H1 (cell line): ENCODE results near the gene KLF7. TPM values are rescaled to one million over a fixed set of nuclear protein-coding genes. Genes with fewer than 3 reads are reported as not detected.

Experiments
- CEBPB ChIP-seq: IDR thresholded peaks from 2 replicates; pipeline ENCODE4 v1.6.1; 2012; ENCODE audit warnings: low read depth, low read length
- RAD21 ChIP-seq, 2 experiments: IDR thresholded peaks in 1 of 2; conservative IDR thresholded peaks in 1 of 2; 2 replicates each; pipeline ENCODE4 v1.6.1; 2011; ENCODE audit warnings: low read depth in 2 of 2, low read length in 2 of 2, improper control_type of control experiment in 1 of 2, inconsistent platforms in 1 of 2, mild to moderate bottlenecking in 1 of 2, moderate library complexity in 1 of 2
- polyA plus RNA-seq, 7 experiments: library from polyadenylated mRNA; depleted of rRNA in 3 of 7; stranded (reverse) in 5 of 7; unstranded in 2 of 7; fragments of >200 nt in 5 of 7; fragments of 200-250 nt in 2 of 7; gene quantifications; 1 replicate in 5 of 7; 2 replicates in 1 of 7; 4 replicates in 1 of 7; pipeline versions ENCODE4 v1.2.1 to v1.2.3, GENCODE V29; 2011 to 2013; ENCODE audit warnings: missing spikeins in 2 of 7, mixed read lengths in 2 of 7
- total RNA-seq: library from RNA; stranded (reverse); fragmentation: NEBNext Ultra II Directional; extraction: Animal tissue kit (Norgen Biotek cat#: 25700); gene quantifications from 2 replicates; pipeline ENCODE4 v1.2.1, GENCODE V29; 2021

Gene KLF7
- total and polyA plus RNA-seq, 2 of the 8 experiments (the other 6 are each of a cell fraction or from before 2014, with no cell fraction given) = 9.6 to 23.3 TPM

- TF ChIP-seq RAD21 (IDR thresholded peaks at IDR 0.05 in 1 of 2, conservative IDR thresholded peaks at IDR 0.05 in 1 of 2; ENCODE audit: low read depth in 2 of 2, low read length in 2 of 2) = no peak
- TF ChIP-seq CEBPB = no peak
These were observed 10.5 kb upstream of the KLF7 start (continued) for GRCh38 chr2:207176247-207176646.
